GM12878 (cell line): ENCODE measurements around the gene SGMS1. TPM values are rescaled to one million over a fixed set of nuclear protein-coding genes. Genes with fewer than 3 reads are reported as not detected.

Source experiments
- ATAC-seq: fragments of 200-7000 bp; cut with Tn5 transposase; 3 replicates; pipeline ENCODE4 v1.9.1; 2020; ENCODE audit warnings: mild to moderate bottlenecking, moderate library complexity
- BruUV-seq: library from RNA; stranded (reverse); fragments of 400-500 nt; replicated peaks from 2 replicates; lab custom pipeline; 2021; lab: Mats Ljungman, UMichigan
- CTCF ChIA-PET: fragments of 300-600 bp; sonication (Branson Sonifier 250); formaldehyde crosslinking; extraction: SDS; loops from one replicate; lab custom pipeline; 2021; ENCODE audit warnings: inconsistent platforms; lab: Yijun Ruan, JAX
- POLR2A ChIA-PET: fragments of 350-600 bp; formaldehyde crosslinking; extraction: SDS; loops from one replicate; lab custom pipeline; 2021; ENCODE audit warnings: inconsistent platforms; lab: Charles Lee
- RAD21 ChIA-PET: fragments of 300-600 bp; sonication (Branson Sonifier 250); formaldehyde crosslinking; loops from one replicate; lab custom pipeline; 2023; ENCODE audit warnings: antibody characterized with exemption; ENCODE audit not compliant: unreplicated experiment; lab: Charles Lee
- SMC1A ChIA-PET: fragments of 300-600 bp; sonication (Branson Sonifier 250); formaldehyde crosslinking; loops from one replicate; lab custom pipeline; 2023; ENCODE audit not compliant: unreplicated experiment, uncharacterized antibody; lab: Charles Lee
- DNase-seq: peaks from one replicate; pipeline ENCODE4 v3.0.0-alpha.2; 2011; ENCODE audit warnings: low read depth, low spot score
- FAIRE-seq: peaks from 3 replicates; lab custom pipeline; 2011; peaks lifted over from hg19 to GRCh38; lab: Jason Lieb, UNC
- H2AFZ ChIP-seq: 2 replicates; pipeline ENCODE4 v1.6.0; 2011; ENCODE audit warnings: low read depth, low read length, control low read depth; ENCODE audit not compliant: control insufficient read depth
- H3K27ac ChIP-seq: 2 replicates; pipeline ENCODE4 v1.5.1; 2011; ENCODE audit warnings: control low read depth; ENCODE audit not compliant: control insufficient read depth, insufficient read depth
- H3K27me3 ChIP-seq, 2 experiments: replicated peaks in 1 of 2; 2 replicates each; pipeline versions ENCODE4 v1.6.0 to v1.6.1; 2011; ENCODE audit warnings: low read length in 1 of 2; ENCODE audit not compliant: control insufficient read depth in 2 of 2, insufficient read depth in 2 of 2
- H3K36me3 ChIP-seq, 2 experiments: 2 replicates each; pipeline ENCODE4 v1.5.1; 2011; ENCODE audit warnings: low read length in 1 of 2; ENCODE audit not compliant: control insufficient read depth in 2 of 2, insufficient read depth in 2 of 2
- H3K4me1 ChIP-seq: 2 replicates; pipeline ENCODE4 v1.6.1; 2011; ENCODE audit warnings: mild to moderate bottlenecking, low read length, moderate library complexity, mixed read lengths; ENCODE audit not compliant: control insufficient read depth, insufficient read depth
- H3K4me2 ChIP-seq: 2 replicates; pipeline ENCODE4 v1.6.0; 2011; ENCODE audit warnings: control low read depth; ENCODE audit not compliant: control insufficient read depth, insufficient read depth
- H3K4me3 ChIP-seq: fragments of 200-600 bp; sonication (generic); 2 replicates; pipeline ENCODE4 v1.5.1; 2016
- H3K79me2 ChIP-seq: 2 replicates; pipeline ENCODE4 v1.6.0; 2011; ENCODE audit warnings: low read length; ENCODE audit not compliant: control insufficient read depth, insufficient read depth
- H3K9ac ChIP-seq: 2 replicates; pipeline ENCODE4 v1.8.0; 2011; ENCODE audit warnings: low read length, control low read depth, mixed read lengths; ENCODE audit not compliant: control insufficient read depth, insufficient read depth
- H3K9me3 ChIP-seq: replicated peaks from 3 replicates; pipeline ENCODE4 v1.5.1; 2011; ENCODE audit warnings: mild to moderate bottlenecking, low read length; ENCODE audit not compliant: control insufficient read depth, insufficient read depth
- H4K20me1 ChIP-seq: 2 replicates; pipeline ENCODE4 v1.6.0; 2011; ENCODE audit not compliant: control insufficient read depth, insufficient read depth
- BMI1 ChIP-seq: fragments of 450-650 bp; IDR thresholded peaks from 2 replicates; pipeline ENCODE4 v1.6.1; 2016; ENCODE audit warnings: mild to moderate bottlenecking, moderate library complexity, borderline replicate concordance
- E4F1 ChIP-seq: fragments of 450-650 bp; IDR thresholded peaks from 2 replicates; pipeline ENCODE4 v1.6.1; 2018; ENCODE audit warnings: borderline replicate concordance, mild to moderate bottlenecking; ENCODE audit not compliant: partially characterized antibody
- ESRRA ChIP-seq: IDR thresholded peaks from 2 replicates; pipeline ENCODE4 v1.6.1; 2012; ENCODE audit warnings: mild to moderate bottlenecking, low read length, improper control_type of control experiment
- KAT2A ChIP-seq: conservative IDR thresholded peaks from 2 replicates; pipeline ENCODE4 v1.6.1; 2011; ENCODE audit warnings: low read depth, low read length; ENCODE audit not compliant: control insufficient read depth
- KLF5 ChIP-seq: fragments of 450-650 bp; IDR thresholded peaks from 2 replicates; pipeline ENCODE4 v1.6.1; 2014; ENCODE audit warnings: mild to moderate bottlenecking; ENCODE audit not compliant: partially characterized antibody
- PAX5 ChIP-seq: IDR thresholded peaks from 2 replicates; pipeline ENCODE4 v1.6.1; 2011; ENCODE audit warnings: low read depth, low read length, borderline replicate concordance
- SIX5 ChIP-seq: IDR thresholded peaks from 2 replicates; pipeline ENCODE4 v1.6.1; 2011; ENCODE audit warnings: mild to moderate bottlenecking, low read depth, low read length, moderate library complexity; ENCODE audit not compliant: severe bottlenecking
- SMAD5 ChIP-seq: IDR thresholded peaks from 2 replicates; pipeline ENCODE4 v1.6.1; 2016; ENCODE audit warnings: antibody characterized with exemption, low read depth
- SMARCA5 ChIP-seq: fragments of 450-650 bp; IDR thresholded peaks from 2 replicates; pipeline ENCODE4 v1.6.1; 2017; ENCODE audit warnings: mild to moderate bottlenecking
- ZNF592 ChIP-seq: fragments of 450-650 bp; IDR thresholded peaks from 2 replicates; pipeline ENCODE4 v1.6.1; 2017; ENCODE audit warnings: mild to moderate bottlenecking, moderate library complexity
- WGBS: methylation state at CpG from one replicate; pipeline ENCODE4 v1.1.6; 2016; ENCODE audit warnings: low lambda C conversion rate; ENCODE audit not compliant: insufficient replicate concordance, insufficient coverage; ENCODE audit errors: missing lambda C conversion rate; 5-methylcytosine and 5-hydroxymethylcytosine counted together
- in situ Hi-C: fragments of 300-500 bp; cut with MboI; formaldehyde crosslinking; loops from 9 replicates; pipeline ENCODE4 v1.14.3; 2018; ENCODE audit warnings: mixed read lengths
- intact Hi-C: fragments of 100-400 bp; cut with micrococcal nuclease; formaldehyde crosslinking; loops from one replicate; pipeline ENCODE4 v1.14.2; 2022; ENCODE audit not compliant: unreplicated experiment
- polyA plus RNA-seq, 11 experiments: library from polyadenylated mRNA; depleted of rRNA in 4 of 11; unstranded in 6 of 11; stranded (reverse) in 5 of 11; fragments of >200 nt; fragmentation: Nextera tagmentation in 4 of 11; fragmentation: Illumina TruSeq in 1 of 11; extraction: Ambion mirVana in 4 of 11; extraction: Trizol in 1 of 11; gene quantifications; 1 replicate in 1 of 11; 2 replicates in 10 of 11; pipeline versions ENCODE4 v1.2.1 to v1.2.3, GENCODE V29; 2011 to 2016; ENCODE audit warnings: inconsistent platforms in 2 of 11, missing spikeins in 2 of 11, low read depth in 1 of 11
- total RNA-seq, 4 experiments: library from RNA; depleted of rRNA in 3 of 4; stranded (reverse); fragments of >200 nt in 3 of 4; fragmentation: Illumina TruSeq in 1 of 4; extraction: Trizol in 1 of 4; gene quantifications; 2 replicates each; pipeline versions ENCODE4 v1.2.1 to v1.2.3, GENCODE V29; 2013 to 2021

SGMS1 gene
- total and polyA plus RNA-seq, 10 of the 15 experiments (the other 5 are each of a cell fraction or from before 2014, with no cell fraction given) = 1.4 to 14.5 (median 4.9) TPM

GRCh38 chr10:50560370-50560769, 63.4 kb downstream of the SGMS1 start:
- no peaks in the 10 kb centered on the region for H3K79me2 ChIP-seq
- BruUV-seq = no TSS peak
- H3K36me3 ChIP-seq = no peaks in the 10 kb centered on the region
- RAD21 ChIA-PET = no interaction called here
- no peaks in the 10 kb centered on the region for H3K9me3 ChIP-seq
- SMC1A ChIA-PET = no interaction called here
- POLR2A ChIA-PET = no interaction called here
- CTCF ChIA-PET = no interaction called here
- ATAC-seq = no peak
- H4K20me1 ChIP-seq = no peaks in the 10 kb centered on the region
- WGBS = 100% methylated on average over 1 of the region's 1 CpG
- no peak overlapping the region for H2AFZ ChIP-seq
- no peak overlapping the region for H3K4me3 ChIP-seq
- no peak overlapping the region for H3K9ac ChIP-seq
- TF ChIP-seq SMARCA5 = no peak
- TF ChIP-seq PAX5 = no peak
- TF ChIP-seq KAT2A = no peak
- no peak for TF ChIP-seq SMAD5
- TF ChIP-seq SIX5 = no peak
- TF ChIP-seq E4F1 = no peak
- no peak for TF ChIP-seq BMI1
- TF ChIP-seq KLF5 = no peak
- no peak for TF ChIP-seq ZNF592
- no peak for TF ChIP-seq ESRRA
- TF ChIP-seq, all 136 proteins: peak for 0
- Histone ChIP-seq H3K27ac (no peak overlapping the region), H3K4me2 (no peak overlapping the region), H3K27me3 (no peaks in the 10 kb centered on the region), H3K4me1 (no peaks in the 10 kb centered on the region)
- in situ Hi-C loops = no loop called here
- FAIRE-seq = no peak
- intact Hi-C loops = loop anchor here (2.0 kb wide), 1 partner anchor 64 kb away; no protein-coding TSS in a partner anchor
- DNase-seq = no peak
